GM18909 (cell line): Measurements from ENCODE around the gene YPEL4.

ENCODE experiments used
- ATAC-seq: cut with Tn5 transposase; IDR thresholded peaks from one replicate; pipeline ENCODE4 v1.9.1; 2021; ENCODE audit warnings: mild to moderate bottlenecking; ENCODE audit not compliant: unreplicated experiment, poor library complexity

Gene YPEL4

GRCh38 chr11:57597461-57597915, 52.2 kb downstream of the YPEL4 start, which contains the start of gene SERPING1:
Gene SERPING1, plus strand, starts transcription at chr11:57597685. Its CDS starts 586 bp downstream, at chr11:57598271.
- no peak for ATAC-seq

- no peak for ATAC-seq
These were observed 53.3 kb downstream of the YPEL4 start for GRCh38 chr11:57596266-57596885.
